Sigmoid colon (tissue), 7 donors: ENCODE measurements around the gene RMND1. TPM values are rescaled to one million over a fixed set of nuclear protein-coding genes. Genes with fewer than 3 reads are reported as not detected.
A peak's percentile ranks its signal among the peaks of the same experiment; 100 is the strongest.

Source experiments
- DNase-seq: peaks from one replicate; pipeline ENCODE4 v3.0.0-alpha.2; 2019
- H3K27ac ChIP-seq, 4 donors: fragments of 200-600 bp; sonication (generic); one replicate each; pipeline ENCODE4 v1.5.1; 2016 to 2019; ENCODE audit warnings: mild to moderate bottlenecking in 1 of 4
- H3K27me3 ChIP-seq, 3 donors: fragments of 200-600 bp; sonication (generic); one replicate each; pipeline ENCODE4 v1.5.1; 2019; ENCODE audit warnings: mild to moderate bottlenecking in 1 of 3
- H3K36me3 ChIP-seq, 4 donors: fragments of 200-600 bp; sonication (generic); one replicate each; pipeline ENCODE4 v1.5.1; 2016 to 2019
- H3K4me1 ChIP-seq, 4 donors: fragments of 200-600 bp; sonication (generic); one replicate each; pipeline ENCODE4 v1.5.1; 2017 to 2019
- H3K4me3 ChIP-seq, 4 donors: fragments of 200-600 bp; sonication (generic); one replicate each; pipeline ENCODE4 v1.5.1; 2017 to 2019; ENCODE audit warnings: mild to moderate bottlenecking in 2 of 4, moderate library complexity in 1 of 4
- H3K9me3 ChIP-seq, 4 donors: fragments of 200-600 bp in 3 of 4; sonication (generic) in 3 of 4; one replicate each; pipeline versions ENCODE4 v1.5.1 to v1.6.1; 2013 to 2019
- EP300 ChIP-seq, 4 donors: sonication (generic); formaldehyde crosslinking; IDR thresholded peaks; one replicate each; pipeline ENCODE4 v1.6.1; 2017; ENCODE audit warnings: antibody characterized with exemption in 4 of 4
- POLR2A ChIP-seq, 2 donors: fragments of 450-650 bp; IDR thresholded peaks; one replicate each; pipeline ENCODE4 v1.6.1; 2016; ENCODE audit warnings: antibody characterized with exemption in 2 of 2, mild to moderate bottlenecking in 2 of 2, moderate library complexity in 2 of 2
- POLR2AphosphoS5 ChIP-seq, 4 donors: sonication (generic); formaldehyde crosslinking; IDR thresholded peaks; one replicate each; pipeline ENCODE4 v1.6.1; 2017; ENCODE audit warnings: antibody characterized with exemption in 4 of 4
- WGBS, 2 donors: extraction: QIAGEN DNeasy Blood & Tissue Kit; methylation state at CpG; one replicate each; pipeline ENCODE4 v1.1.7; 2013; 5-methylcytosine and 5-hydroxymethylcytosine counted together
- intact Hi-C: fragments of 100-400 bp; cut with DNase I; formaldehyde crosslinking; loops from one replicate; pipeline ENCODE4 v1.15.1; 2023
- polyA plus RNA-seq, 3 donors: library from polyadenylated mRNA; stranded (reverse); fragments of 200-250 nt; gene quantifications; one replicate each; pipeline ENCODE4 v1.2.3, GENCODE V29; 2013
- total RNA-seq, 4 donors: library from RNA; depleted of rRNA; stranded (reverse); fragments of >200 nt; gene quantifications; one replicate each; pipeline ENCODE4 v1.1.0, GENCODE V29; 2016
- TF ChIP-seq, protein P1 (sequence below), 4 experiments: fragments of 450-650 bp in 3 of 4; fragments of 200-600 bp in 1 of 4; IDR thresholded peaks; one replicate each; pipeline ENCODE4 v1.5.1; 2016 to 2019; ENCODE audit warnings: antibody characterized with exemption in 4 of 4, mild to moderate bottlenecking in 3 of 4, moderate library complexity in 2 of 4
- donor health status: healthy with polysubstance abuse.
- donor health status: Bipolar disorder and iron deficiency.
- donor health status: healthy.

RMND1 gene
- total and polyA plus RNA-seq, 7 donors = 12.4 to 26.3 (median 16.9) TPM

DNA sequence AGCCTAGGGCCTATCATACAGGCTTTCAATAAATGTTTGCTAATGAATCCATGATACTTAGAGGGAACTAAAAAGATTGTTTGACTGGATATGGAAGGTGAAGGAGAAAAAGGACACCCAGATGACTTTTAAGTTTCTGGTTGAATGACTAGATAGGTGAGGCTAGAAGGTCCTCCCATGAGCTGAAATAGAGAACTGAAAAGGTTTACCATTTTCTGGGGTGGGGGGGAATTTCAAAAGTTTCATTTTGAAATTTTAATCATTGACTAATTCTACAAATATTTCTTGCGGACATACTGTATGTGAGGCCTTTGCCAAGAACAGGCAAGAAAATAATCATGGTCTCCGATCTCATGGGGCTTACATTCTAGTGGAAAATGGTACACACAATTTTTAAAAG, 42.7 kb downstream of the RMND1 start:
- no peak overlapping the region for H3K27ac ChIP-seq
- peaks cover 0 to 51% (median 0%) of the 10 kb centered on the region in 4 donors for H3K36me3 ChIP-seq
- H3K9me3 ChIP-seq = no peaks in the 10 kb centered on the region
- intact Hi-C loops = loop anchor here (10.0 kb wide), 1 partner anchor 66 kb away; no protein-coding TSS in a partner anchor
- H3K4me1 ChIP-seq = peaks cover 0 to 5% (median 0%) of the 10 kb centered on the region in 4 donors
- no peak overlapping the region for H3K4me3 ChIP-seq
- DNase-seq = no peak
- TF ChIP-seq POLR2A (IDR thresholded peaks at IDR 0.05) = no peak
- TF ChIP-seq EP300 (IDR thresholded peaks at IDR 0.05) = no peak
- TF ChIP-seq, protein P1, sequence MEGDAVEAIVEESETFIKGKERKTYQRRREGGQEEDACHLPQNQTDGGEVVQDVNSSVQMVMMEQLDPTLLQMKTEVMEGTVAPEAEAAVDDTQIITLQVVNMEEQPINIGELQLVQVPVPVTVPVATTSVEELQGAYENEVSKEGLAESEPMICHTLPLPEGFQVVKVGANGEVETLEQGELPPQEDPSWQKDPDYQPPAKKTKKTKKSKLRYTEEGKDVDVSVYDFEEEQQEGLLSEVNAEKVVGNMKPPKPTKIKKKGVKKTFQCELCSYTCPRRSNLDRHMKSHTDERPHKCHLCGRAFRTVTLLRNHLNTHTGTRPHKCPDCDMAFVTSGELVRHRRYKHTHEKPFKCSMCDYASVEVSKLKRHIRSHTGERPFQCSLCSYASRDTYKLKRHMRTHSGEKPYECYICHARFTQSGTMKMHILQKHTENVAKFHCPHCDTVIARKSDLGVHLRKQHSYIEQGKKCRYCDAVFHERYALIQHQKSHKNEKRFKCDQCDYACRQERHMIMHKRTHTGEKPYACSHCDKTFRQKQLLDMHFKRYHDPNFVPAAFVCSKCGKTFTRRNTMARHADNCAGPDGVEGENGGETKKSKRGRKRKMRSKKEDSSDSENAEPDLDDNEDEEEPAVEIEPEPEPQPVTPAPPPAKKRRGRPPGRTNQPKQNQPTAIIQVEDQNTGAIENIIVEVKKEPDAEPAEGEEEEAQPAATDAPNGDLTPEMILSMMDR (IDR thresholded peaks at IDR 0.05) = no peak
- TF ChIP-seq POLR2AphosphoS5 (IDR thresholded peaks at IDR 0.05) = no peak
- no peaks in the 10 kb centered on the region for H3K27me3 ChIP-seq
- WGBS, 2 donors = 89 to 93% methylated on average over 2 of the region's 2 CpGs

DNA sequence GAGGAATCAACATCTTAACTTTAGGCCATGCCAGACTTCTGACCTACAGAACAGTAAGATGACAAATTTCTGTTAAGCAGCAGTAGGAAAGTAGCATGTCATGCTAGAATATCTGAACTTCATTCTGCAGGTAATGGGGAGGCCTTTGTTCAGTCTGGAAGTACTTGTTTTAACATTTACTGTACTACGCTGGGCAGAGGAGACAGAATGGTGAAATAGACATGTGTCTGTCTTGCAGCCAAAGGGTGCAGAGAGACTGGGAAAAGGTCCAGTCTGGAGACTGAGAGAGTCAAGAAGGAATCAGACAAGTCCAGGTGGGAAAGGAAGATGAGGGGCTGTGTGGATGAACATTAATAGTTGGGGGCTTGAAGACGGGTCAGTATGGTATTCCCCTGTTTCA, 43.1 kb downstream of the RMND1 start:
- Histone ChIP-seq H3K36me3 (peaks cover 0 to 52% (median 0%) of the 10 kb centered on the region in 4 donors), H3K4me1 (peaks cover 0 to 5% (median 0%) of the 10 kb centered on the region in 4 donors), H3K27ac (no peak overlapping the region), H3K9me3 (no peaks in the 10 kb centered on the region), H3K4me3 (no peak overlapping the region), H3K27me3 (no peaks in the 10 kb centered on the region)
- 86 to 94% methylated on average over 2 of the region's 2 CpGs for WGBS, 2 donors
- intact Hi-C loops = loop anchor here (10.0 kb wide), 1 partner anchor 66 kb away; no protein-coding TSS in a partner anchor
- TF ChIP-seq POLR2AphosphoS5 (IDR thresholded peaks at IDR 0.05) (peak in 1 of 4 donors; percentile 7), POLR2A (IDR thresholded peaks at IDR 0.05) (no peak), EP300 (IDR thresholded peaks at IDR 0.05) (no peak)
- TF ChIP-seq, protein P1 (IDR thresholded peaks at IDR 0.05) = no peak
- DNase-seq = no peak

DNA sequence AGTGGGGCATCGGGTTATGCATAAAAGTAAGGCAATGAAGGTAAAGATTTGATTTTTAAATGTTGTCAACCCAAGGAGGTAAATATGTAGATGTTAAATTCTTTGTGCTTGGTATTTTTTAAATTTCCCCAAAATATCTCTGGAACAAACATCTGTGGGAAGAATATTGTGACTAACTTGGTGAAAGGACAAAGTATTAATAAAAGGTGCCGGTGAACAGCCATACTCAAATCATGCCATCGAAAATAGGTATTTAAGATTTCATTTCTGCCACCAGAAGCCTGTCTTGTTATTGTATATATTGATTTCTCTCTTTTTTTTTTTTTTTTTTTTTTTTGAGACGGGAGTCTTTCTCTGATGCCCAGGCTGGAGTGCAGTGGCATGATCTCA, 48.0 kb downstream of the RMND1 start:
- WGBS, 2 donors = 86 to 89% methylated on average over 4 of the region's 4 CpGs
- peaks cover 0 to 8% (median 3%) of the 10 kb centered on the region in 4 donors for H3K4me1 ChIP-seq
- H3K9me3 ChIP-seq = no peaks in the 10 kb centered on the region
- no peak for DNase-seq
- H3K36me3 ChIP-seq = peaks cover 0 to 30% (median 0%) of the 10 kb centered on the region in 4 donors
- no peak overlapping the region for H3K4me3 ChIP-seq
- H3K27ac ChIP-seq = no peak overlapping the region
- intact Hi-C loops = loop anchor here (10.0 kb wide), 1 partner anchor 71 kb away; no protein-coding TSS in a partner anchor
- TF ChIP-seq EP300 (IDR thresholded peaks at IDR 0.05) (no peak), POLR2AphosphoS5 (IDR thresholded peaks at IDR 0.05) (no peak), POLR2A (IDR thresholded peaks at IDR 0.05) (no peak)
- TF ChIP-seq, protein P1 (IDR thresholded peaks at IDR 0.05) = no peak
- no peaks in the 10 kb centered on the region for H3K27me3 ChIP-seq

DNA sequence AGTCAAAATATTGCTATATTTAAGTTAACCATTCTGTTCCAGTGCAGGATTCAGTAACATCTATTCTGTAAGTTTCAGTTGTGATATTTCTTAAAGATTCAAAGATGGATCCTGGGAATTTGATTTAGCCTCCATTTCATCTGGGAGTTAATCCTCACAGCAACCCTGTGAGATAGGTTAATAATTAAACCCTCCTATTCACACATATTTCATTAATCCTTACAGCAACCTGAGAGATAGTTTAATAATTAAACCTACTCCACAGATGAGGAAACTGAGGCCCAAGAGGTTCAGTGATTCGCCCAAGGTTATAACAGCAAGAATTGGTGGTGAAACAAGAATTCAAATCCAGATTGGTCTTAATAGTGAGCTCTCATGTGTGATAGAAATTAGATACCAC, 49.7 kb downstream of the RMND1 start:
- peaks cover 0 to 12% (median 5%) of the 10 kb centered on the region in 4 donors for H3K4me1 ChIP-seq
- no peak for TF ChIP-seq POLR2A (IDR thresholded peaks at IDR 0.05)
- TF ChIP-seq POLR2AphosphoS5 (IDR thresholded peaks at IDR 0.05) = no peak
- no peak for TF ChIP-seq EP300 (IDR thresholded peaks at IDR 0.05)
- TF ChIP-seq, protein P1 (IDR thresholded peaks at IDR 0.05) = no peak
- H3K36me3 ChIP-seq = peaks cover 0 to 25% (median 0%) of the 10 kb centered on the region in 4 donors
- H3K4me3 ChIP-seq = no peak overlapping the region
- intact Hi-C loops = loop anchor here (10.0 kb wide), 1 partner anchor 73 kb away; no protein-coding TSS in a partner anchor
- no peaks in the 10 kb centered on the region for H3K9me3 ChIP-seq
- no peak overlapping the region for H3K27ac ChIP-seq
- WGBS, 2 donors = 81 to 93% methylated on average over 1 of the region's 1 CpG
- DNase-seq = no peak
- no peaks in the 10 kb centered on the region for H3K27me3 ChIP-seq
